RWPE1 (cell line): ENCODE data around the gene TMEM14C.

Source experiments
- CTCF ChIA-PET: fragments of 350-600 bp; sonication (Branson Sonifier 250); formaldehyde crosslinking; extraction: SDS; loops from one replicate; lab custom pipeline; 2021; lab: Yijun Ruan, JAX
- POLR2A ChIA-PET: fragments of 400-600 bp; formaldehyde crosslinking; extraction: SDS; loops from one replicate; lab custom pipeline; 2020; ENCODE audit warnings: antibody characterized with exemption; ENCODE audit not compliant: low non-redundant PET; lab: Yijun Ruan, JAX
- DNase-seq: peaks from one replicate; pipeline ENCODE4 v3.0.0; 2012; ENCODE audit warnings: low spot score
- H3K27ac ChIP-seq: fragments of 450-650 bp; 2 replicates; pipeline ENCODE4 v1.5.1; 2017
- CTCF ChIP-seq: fragments of 450-650 bp; conservative IDR thresholded peaks from 2 replicates; pipeline ENCODE4 v1.5.1; 2017; ENCODE audit warnings: low read depth, mild to moderate bottlenecking

TMEM14C gene

GRCh38 chr6:10756085-10756484 is 33.2 kb downstream of the TMEM14C start:
- CTCF ChIA-PET = no interaction called here

GRCh38 chr6:10759312-10759839 is 36.5 kb downstream of the TMEM14C start:
- peak; percentile 75 for DNase-seq
- ChIA-PET POLR2A (no interaction called here), CTCF (interaction anchor here (0.6 to 0.8 kb wide), 3 partner anchors 52 to 328 kb away, joined by 4 read pairs; no protein-coding TSS in a partner anchor)
- peak overlapping the region; percentile 68 for H3K27ac ChIP-seq
- TF ChIP-seq CTCF = peak; percentile 56

More at GRCh38 chr6:10756085-10756484, 33.2 kb downstream of the TMEM14C start:
- no peak for DNase-seq
- POLR2A ChIA-PET = no interaction called here
- no peak for TF ChIP-seq CTCF
- H3K27ac ChIP-seq = no peak overlapping the region

GRCh38 chr6:10759884-10760329 is 37.0 kb downstream of the TMEM14C start:
- peak overlapping the region; percentile 85 for H3K27ac ChIP-seq
- ChIA-PET CTCF (interaction anchor here (0.6 to 0.8 kb wide), 4 partner anchors 20 to 329 kb away, joined by 3 to 6 read pairs (median 4); no protein-coding TSS in a partner anchor), POLR2A (interaction anchor here (0.5 kb wide), 1 partner anchor 65 kb away, joined by 6 read pairs; the partner anchor contains the start of gene PAK1IP1)
- no peak for TF ChIP-seq CTCF
- peak; percentile 89 for DNase-seq

- ChIA-PET POLR2A (no interaction called here), CTCF (interaction anchor here (0.7 to 0.9 kb wide), 2 partner anchors 11 to 38 kb away, joined by 3 read pairs; no protein-coding TSS in a partner anchor)
- DNase-seq = no peak
- no peak overlapping the region for H3K27ac ChIP-seq
- TF ChIP-seq CTCF = no peak
Measured at GRCh38 chr6:10763006-10763405, 40.1 kb downstream of the TMEM14C start.

- POLR2A ChIA-PET = no interaction called here
Measured at GRCh38 chr6:10769419-10769818, 46.5 kb downstream of the TMEM14C start.

GRCh38 chr6:10771371-10771894 is 48.6 kb downstream of the TMEM14C start:
- DNase-seq = no peak
- POLR2A ChIA-PET = no interaction called here
- no peak for TF ChIP-seq CTCF
- no peak overlapping the region for H3K27ac ChIP-seq
- CTCF ChIA-PET = no interaction called here

More at GRCh38 chr6:10769419-10769818, 46.5 kb downstream of the TMEM14C start:
- DNase-seq = no peak
- no peak for TF ChIP-seq CTCF
- CTCF ChIA-PET = interaction anchor here (1.2 kb wide), 1 partner anchor 8 kb away, joined by 3 read pairs; no protein-coding TSS in a partner anchor
- H3K27ac ChIP-seq = no peak overlapping the region
